DND-41 (cell line): ENCODE data around the gene COL6A5.

Experiments used
- ATAC-seq: fragments of 200-7000 bp; cut with Tn5 transposase; 3 replicates; pipeline ENCODE4 v1.9.1; 2021; ENCODE audit warnings: low read depth; ENCODE audit not compliant: insufficient read depth
- DNase-seq: peaks from one replicate; pipeline ENCODE4 v3.0.0-alpha.2; 2020
- H2AFZ ChIP-seq: 2 replicates; pipeline ENCODE4 v1.6.0; 2012; ENCODE audit warnings: low read depth, low read length
- H3K27ac ChIP-seq: 2 replicates; pipeline ENCODE4 v1.5.1; 2012; ENCODE audit warnings: low read length, inconsistent platforms
- H3K27me3 ChIP-seq: fragments of 200-600 bp; sonication (generic); 2 replicates; pipeline ENCODE4 v1.6.0; 2012; ENCODE audit warnings: low read length, mild to moderate bottlenecking, inconsistent platforms; ENCODE audit not compliant: insufficient read depth, poor library complexity
- H3K36me3 ChIP-seq: 2 replicates; pipeline ENCODE4 v1.5.1; 2012; ENCODE audit warnings: low read length, inconsistent platforms; ENCODE audit not compliant: insufficient read depth
- H3K4me1 ChIP-seq: 2 replicates; pipeline ENCODE4 v1.5.1; 2012; ENCODE audit warnings: mild to moderate bottlenecking, low read length; ENCODE audit not compliant: insufficient read depth
- H3K4me2 ChIP-seq: 2 replicates; pipeline ENCODE4 v1.6.0; 2012; ENCODE audit warnings: mild to moderate bottlenecking, moderate library complexity, low read length, inconsistent platforms; ENCODE audit not compliant: insufficient read depth
- H3K4me3 ChIP-seq, 2 experiments: fragments of 200-600 bp in 1 of 2; shearing (Covaris generic) in 1 of 2; 2 replicates each; pipeline ENCODE4 v1.5.1; 2012 to 2016; ENCODE audit warnings: inconsistent platforms in 2 of 2, low read length in 2 of 2, mild to moderate bottlenecking in 2 of 2, low read depth in 1 of 2, moderate library complexity in 1 of 2
- H3K79me2 ChIP-seq: 2 replicates; pipeline ENCODE4 v1.6.0; 2012; ENCODE audit warnings: low read length, inconsistent platforms; ENCODE audit not compliant: insufficient read depth
- H3K9ac ChIP-seq: 2 replicates; pipeline ENCODE4 v1.6.0; 2012; ENCODE audit warnings: low read depth, mild to moderate bottlenecking, inconsistent platforms, low read length, moderate library complexity
- H3K9me3 ChIP-seq: 2 replicates; pipeline ENCODE4 v1.5.1; 2012; ENCODE audit warnings: low read length, moderate library complexity, mild to moderate bottlenecking, inconsistent platforms; ENCODE audit not compliant: insufficient read depth, severe bottlenecking
- H4K20me1 ChIP-seq: 2 replicates; pipeline ENCODE4 v1.6.0; 2012; ENCODE audit warnings: low read length; ENCODE audit not compliant: insufficient read depth
- EZH2 ChIP-seq: IDR thresholded peaks from 3 replicates; pipeline ENCODE4 v1.6.1; 2012; ENCODE audit warnings: borderline replicate concordance, low read depth, mild to moderate bottlenecking, moderate library complexity, low read length, inconsistent platforms; ENCODE audit not compliant: severe bottlenecking
- TF ChIP-seq, protein P1 (sequence below): IDR thresholded peaks from 2 replicates; pipeline ENCODE4 v1.5.1; 2012; ENCODE audit warnings: borderline replicate concordance, low read length, moderate library complexity, mild to moderate bottlenecking; ENCODE audit not compliant: poor library complexity, severe bottlenecking; ENCODE audit errors: extremely low read depth

Gene COL6A5

DNA sequence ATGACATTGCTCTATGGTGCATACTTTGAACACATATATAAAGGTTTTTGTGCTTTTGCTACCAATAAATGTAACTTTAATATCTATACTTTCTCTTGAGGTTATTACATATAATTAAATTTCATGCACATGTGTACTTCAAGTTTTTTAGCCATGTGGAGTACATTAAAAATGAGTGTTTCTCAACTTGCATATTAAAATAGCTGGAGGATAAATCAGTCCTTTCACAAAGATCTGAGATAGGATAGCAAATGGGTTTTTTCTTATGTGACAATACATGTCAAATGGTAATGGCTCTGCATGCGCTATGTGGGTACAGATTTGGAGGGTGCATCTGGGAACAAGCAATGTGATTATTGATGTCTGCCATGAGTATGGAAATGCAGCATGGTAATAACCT is 122.8 kb downstream of the COL6A5 start:
- ATAC-seq (no peak), DNase-seq (no peak)
- H2AFZ ChIP-seq = no peak overlapping the region
- H3K79me2 ChIP-seq = no peaks in the 10 kb centered on the region
- no peaks in the 10 kb centered on the region for H3K36me3 ChIP-seq
- no peak overlapping the region for H3K4me3 ChIP-seq
- H3K4me2 ChIP-seq = no peak overlapping the region
- H3K4me1 ChIP-seq = no peaks in the 10 kb centered on the region
- no peaks in the 10 kb centered on the region for H4K20me1 ChIP-seq
- no peaks in the 10 kb centered on the region for H3K9me3 ChIP-seq
- TF ChIP-seq, protein P1, sequence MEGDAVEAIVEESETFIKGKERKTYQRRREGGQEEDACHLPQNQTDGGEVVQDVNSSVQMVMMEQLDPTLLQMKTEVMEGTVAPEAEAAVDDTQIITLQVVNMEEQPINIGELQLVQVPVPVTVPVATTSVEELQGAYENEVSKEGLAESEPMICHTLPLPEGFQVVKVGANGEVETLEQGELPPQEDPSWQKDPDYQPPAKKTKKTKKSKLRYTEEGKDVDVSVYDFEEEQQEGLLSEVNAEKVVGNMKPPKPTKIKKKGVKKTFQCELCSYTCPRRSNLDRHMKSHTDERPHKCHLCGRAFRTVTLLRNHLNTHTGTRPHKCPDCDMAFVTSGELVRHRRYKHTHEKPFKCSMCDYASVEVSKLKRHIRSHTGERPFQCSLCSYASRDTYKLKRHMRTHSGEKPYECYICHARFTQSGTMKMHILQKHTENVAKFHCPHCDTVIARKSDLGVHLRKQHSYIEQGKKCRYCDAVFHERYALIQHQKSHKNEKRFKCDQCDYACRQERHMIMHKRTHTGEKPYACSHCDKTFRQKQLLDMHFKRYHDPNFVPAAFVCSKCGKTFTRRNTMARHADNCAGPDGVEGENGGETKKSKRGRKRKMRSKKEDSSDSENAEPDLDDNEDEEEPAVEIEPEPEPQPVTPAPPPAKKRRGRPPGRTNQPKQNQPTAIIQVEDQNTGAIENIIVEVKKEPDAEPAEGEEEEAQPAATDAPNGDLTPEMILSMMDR = no peak
- TF ChIP-seq EZH2 = no peak
- H3K27ac ChIP-seq = no peak overlapping the region
- no peak overlapping the region for H3K9ac ChIP-seq
- no peaks in the 10 kb centered on the region for H3K27me3 ChIP-seq

DNA sequence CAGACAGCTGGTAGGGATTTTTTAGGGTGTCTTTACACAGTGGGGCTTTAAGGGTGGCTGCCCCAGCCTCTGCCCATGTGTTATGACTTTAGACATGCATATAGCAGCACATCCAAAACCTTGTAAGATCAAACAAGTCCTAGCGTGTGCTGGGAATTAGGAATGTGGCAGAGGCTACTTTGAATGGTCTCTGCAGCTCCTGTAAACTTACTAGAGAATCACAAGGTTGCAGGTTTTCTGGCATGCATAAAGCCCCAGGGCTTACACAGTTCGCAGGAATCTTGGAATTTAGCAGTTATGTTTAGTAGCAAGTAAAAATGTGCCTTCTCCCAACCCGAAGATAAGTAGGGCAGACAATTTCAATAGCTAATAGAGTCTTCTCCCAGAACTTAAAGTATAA is 124.7 kb downstream of the COL6A5 start:
- Histone ChIP-seq H3K9me3 (no peaks in the 10 kb centered on the region), H3K79me2 (no peaks in the 10 kb centered on the region), H3K27me3 (peaks cover 4% of the 10 kb centered on the region), H3K4me3 (no peak overlapping the region), H3K36me3 (no peaks in the 10 kb centered on the region), H2AFZ (no peak overlapping the region), H3K4me2 (no peak overlapping the region), H3K4me1 (no peaks in the 10 kb centered on the region), H4K20me1 (no peaks in the 10 kb centered on the region), H3K27ac (no peak overlapping the region), H3K9ac (no peak overlapping the region)
- TF ChIP-seq, protein P1 = no peak
- no peak for TF ChIP-seq EZH2
- ATAC-seq = no peak
- DNase-seq = no peak

DNA sequence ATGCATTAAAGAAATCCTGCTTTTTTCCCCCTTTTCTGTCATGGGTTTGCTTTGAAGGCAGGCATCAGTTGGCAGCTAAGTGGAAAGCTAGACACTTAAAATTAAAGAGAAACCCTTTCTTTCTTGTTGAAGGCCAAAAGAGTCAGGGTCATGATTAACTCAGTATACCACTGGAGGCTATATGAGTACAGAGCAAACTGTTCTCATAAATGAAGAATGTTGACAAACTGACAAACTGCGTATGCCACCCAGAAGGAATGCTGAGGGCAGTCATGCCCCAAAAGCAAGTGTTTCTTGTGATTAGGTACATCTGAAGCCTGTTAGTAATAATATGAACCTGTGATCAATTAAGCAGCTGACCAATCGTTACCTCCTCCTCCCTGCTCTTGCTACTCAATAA is 127.9 kb downstream of the COL6A5 start:
- no peaks in the 10 kb centered on the region for H3K9me3 ChIP-seq
- no peaks in the 10 kb centered on the region for H4K20me1 ChIP-seq
- H3K4me1 ChIP-seq = no peaks in the 10 kb centered on the region

More for the DNA sequence above, 127.9 kb downstream of the COL6A5 start:
- Histone ChIP-seq H3K79me2 (no peaks in the 10 kb centered on the region), H3K36me3 (no peaks in the 10 kb centered on the region), H3K27ac (no peak overlapping the region), H3K27me3 (peaks cover 13% of the 10 kb centered on the region), H3K4me3 (no peak overlapping the region), H3K4me2 (no peak overlapping the region), H2AFZ (no peak overlapping the region), H3K9ac (no peak overlapping the region)
- ATAC-seq (no peak), DNase-seq (no peak)
- TF ChIP-seq, protein P1 = no peak
- no peak for TF ChIP-seq EZH2
